ENCODE results near the gene FKBP5. TPM values are rescaled to one million over a fixed set of nuclear protein-coding genes. Genes with fewer than 3 reads are reported as not detected.

FKBP5 gene
- total RNA-seq, 1 experiment from 2014 or later = 12.4 TPM

GRCh38 chr6:35589904-35590303 lies 98.8 kb downstream of the FKBP5 start:
- no peaks in the 10 kb centered on the region for H3K9me2 ChIP-seq (replicated peaks; ENCODE audit: low read length)
- CTCF ChIA-PET = no interaction called here
- POLR2A ChIA-PET (ENCODE audit: unreplicated experiment) = no interaction called here
- no peaks in the 10 kb centered on the region for H3K79me2 ChIP-seq (ENCODE audit: low read length)
- intact Hi-C loops (cut with micrococcal nuclease) = no loop called here
- ATAC-seq (no peak), DNase-seq (no peak)
- no peak overlapping the region for H3K4me3 ChIP-seq (ENCODE audit: low read length)
- H3K4me1 ChIP-seq (ENCODE audit: insufficient read depth, low read length) = peaks cover 8% of the 10 kb centered on the region
- no peak overlapping the region for H3K9ac ChIP-seq (ENCODE audit: low read length)
- H3K4me2 ChIP-seq (ENCODE audit: low read length) = no peak overlapping the region
- BruUV-seq (replicated peaks) = no TSS peak
- H3K36me3 ChIP-seq (ENCODE audit: low read depth, low read length) = no peaks in the 10 kb centered on the region; the same call in 1 of the 2 replicates
- no peak overlapping the region for H3K27ac ChIP-seq (ENCODE audit: low read length)
- H3F3A ChIP-seq (ENCODE audit: low read length, unreplicated experiment) = no peaks in the 10 kb centered on the region
- H3K9me3 ChIP-seq (ENCODE audit: low read length) = no peaks in the 10 kb centered on the region
- TF ChIP-seq EZH2 (IDR thresholded peaks at IDR 0.05; ENCODE audit: low read length, unreplicated experiment) (no peak), CTCF (conservative IDR thresholded peaks at IDR 0.05; ENCODE audit: low read depth, low read length) (no peak), EZH2phosphoT487 (IDR thresholded peaks at IDR 0.05; ENCODE audit: borderline replicate concordance, low read length) (no peak)
- no peak overlapping the region for H2AFZ ChIP-seq (ENCODE audit: low read length)
- no peaks in the 10 kb centered on the region for H4K20me1 ChIP-seq (ENCODE audit: low read length)
- H3K27me3 ChIP-seq (ENCODE audit: low read length) = no peaks in the 10 kb centered on the region

GRCh38 chr6:35589201-35589739 lies 99.4 kb downstream of the FKBP5 start:
- Histone ChIP-seq H3K79me2 (ENCODE audit: low read length) (no peaks in the 10 kb centered on the region), H3K36me3 (ENCODE audit: low read depth, low read length) (no peaks in the 10 kb centered on the region; the same call in 1 of the 2 replicates), H3K27ac (ENCODE audit: low read length) (no peak overlapping the region), H3K27me3 (ENCODE audit: low read length) (no peaks in the 10 kb centered on the region), H3K4me3 (ENCODE audit: low read length) (no peak overlapping the region), H3K4me2 (ENCODE audit: low read length) (no peak overlapping the region), H4K20me1 (ENCODE audit: low read length) (no peaks in the 10 kb centered on the region), H3K9ac (ENCODE audit: low read length) (no peak overlapping the region), H3K9me3 (ENCODE audit: low read length) (no peaks in the 10 kb centered on the region), H3K4me1 (ENCODE audit: insufficient read depth, low read length) (peaks cover 8% of the 10 kb centered on the region), H3K9me2 (replicated peaks; ENCODE audit: low read length) (no peaks in the 10 kb centered on the region), H3F3A (ENCODE audit: low read length, unreplicated experiment) (no peaks in the 10 kb centered on the region), H2AFZ (ENCODE audit: low read length) (no peak overlapping the region)
- no peak for TF ChIP-seq EZH2 (IDR thresholded peaks at IDR 0.05; ENCODE audit: low read length, unreplicated experiment)
- TF ChIP-seq EZH2phosphoT487 (IDR thresholded peaks at IDR 0.05; ENCODE audit: borderline replicate concordance, low read length) = no peak
- no peak for TF ChIP-seq CTCF (conservative IDR thresholded peaks at IDR 0.05; ENCODE audit: low read depth, low read length)
- no TSS peak for BruUV-seq (replicated peaks)
- ATAC-seq (no peak), DNase-seq (no peak)
- ChIA-PET POLR2A (ENCODE audit: unreplicated experiment) (no interaction called here), CTCF (interaction anchor here (0.9 kb wide), 1 partner anchor 35 kb away, joined by 6 read pairs; no protein-coding TSS in a partner anchor)
- intact Hi-C loops (cut with micrococcal nuclease) = no loop called here

- DNase-seq = no peak
- no peak overlapping the region for H2AFZ ChIP-seq (ENCODE audit: low read length)
- no peaks in the 10 kb centered on the region for H3K79me2 ChIP-seq (ENCODE audit: low read length)
- H3K36me3 ChIP-seq (ENCODE audit: low read depth, low read length) = no peaks in the 10 kb centered on the region; the same call in 1 of the 2 replicates
- no peak overlapping the region for H3K4me3 ChIP-seq (ENCODE audit: low read length)
- no peak overlapping the region for H3K9ac ChIP-seq (ENCODE audit: low read length)
- no peak for ATAC-seq
- TF ChIP-seq EZH2phosphoT487 (IDR thresholded peaks at IDR 0.05; ENCODE audit: borderline replicate concordance, low read length) = no peak
- TF ChIP-seq EZH2 (IDR thresholded peaks at IDR 0.05; ENCODE audit: low read length, unreplicated experiment) = no peak
- TF ChIP-seq CTCF (conservative IDR thresholded peaks at IDR 0.05; ENCODE audit: low read depth, low read length) = no peak
- no peak overlapping the region for H3K27ac ChIP-seq (ENCODE audit: low read length)
- H3F3A ChIP-seq (ENCODE audit: low read length, unreplicated experiment) = no peaks in the 10 kb centered on the region
- POLR2A ChIA-PET (ENCODE audit: unreplicated experiment) = interaction anchor here (0.6 kb wide), 1 partner anchor 21 kb away, joined by 4 read pairs; no protein-coding TSS in a partner anchor
- H3K9me2 ChIP-seq (replicated peaks; ENCODE audit: low read length) = no peaks in the 10 kb centered on the region
- H4K20me1 ChIP-seq (ENCODE audit: low read length) = no peaks in the 10 kb centered on the region
- H3K27me3 ChIP-seq (ENCODE audit: low read length) = no peaks in the 10 kb centered on the region
- no peak overlapping the region for H3K4me2 ChIP-seq (ENCODE audit: low read length)
- peaks cover 3% of the 10 kb centered on the region for H3K4me1 ChIP-seq (ENCODE audit: insufficient read depth, low read length)
- intact Hi-C loops (cut with micrococcal nuclease) = no loop called here
- BruUV-seq (replicated peaks) = no TSS peak
- CTCF ChIA-PET = no interaction called here
- no peaks in the 10 kb centered on the region for H3K9me3 ChIP-seq (ENCODE audit: low read length)
Measured at GRCh38 chr6:35587167-35587566, 101.5 kb downstream of the FKBP5 start.

All from PC-3 (cell line).